A549 treated with Hydrocortisone at 1 μM for 4 hours (cell line): Measurements from ENCODE around the gene RXFP4. TPM values are rescaled to one million over a fixed set of nuclear protein-coding genes. Genes with fewer than 3 reads are reported as not detected.

Source experiments
- total RNA-seq: library from RNA; stranded (reverse); fragments of 200-300 nt; extraction: Qiagen RNA extraction; gene quantifications from 5 replicates; pipeline ENCODE4 v1.2.3, GENCODE V29; 2022

The RXFP4 gene
- total RNA-seq = not detected in 5 replicates

GRCh38 chr1:155940993-155941844, at the start of gene RXFP4:
Gene RXFP4 (plus strand): TSS chr1:155941638. CDS start chr1:155941710, 72 bp downstream.

GRCh38 chr1:155911156-155912055, 30.0 kb upstream of the RXFP4 start, which contains the start of gene RIT1:
Gene RIT1 (minus strand): TSS chr1:155911349. CDS start chr1:155910761, 588 bp downstream.

GRCh38 chr1:155934097-155934935, 7.1 kb upstream of the RXFP4 start, which contains the start of gene KHDC4:
Gene KHDC4 (minus strand): TSS chr1:155934413. CDS start chr1:155934373, 40 bp downstream.

GRCh38 chr1:155978325-155978972, 37.0 kb downstream of the RXFP4 start, which contains the start of gene ARHGEF2:
Gene ARHGEF2 (minus strand): TSS chr1:155978547. CDS start chr1:155978427, 120 bp downstream.

Other genes starting within 250 kb of the RXFP4 start
- 11.9 to 15.3 TPM (median 13.5 TPM) in 5 replicates for gene GON4L, start 84.4 kb upstream of the RXFP4 start, total RNA-seq
- gene SYT11, start 82.1 kb upstream of the RXFP4 start, total RNA-seq = 0.92 to 1.5 TPM (median 1.3 TPM) in 5 replicates
- 18.7 to 22.1 TPM (median 21.6 TPM) in 5 replicates for gene RIT1, start 30.3 kb upstream of the RXFP4 start, total RNA-seq
- gene KHDC4, start 7.2 kb upstream of the RXFP4 start, total RNA-seq = 20.0 to 23.2 TPM (median 22.2 TPM) in 5 replicates
- 27.6 to 42.5 TPM (median 34.0 TPM) in 5 replicates for gene ARHGEF2, start 36.9 kb downstream of the RXFP4 start, total RNA-seq
- gene SSR2, start 79.3 kb downstream of the RXFP4 start, total RNA-seq = 254 to 271 TPM (median 259 TPM) in 5 replicates
- 34.3 to 41.2 TPM (median 40.5 TPM) in 5 replicates for gene UBQLN4, start 112.2 kb downstream of the RXFP4 start, total RNA-seq
- 140 to 156 TPM (median 148 TPM) in 5 replicates for gene LAMTOR2, start 113.1 kb downstream of the RXFP4 start, total RNA-seq
- 0.17 to 0.28 TPM in 2 of 5 replicates, not detected in the others for gene RAB25, start 119.5 kb downstream of the RXFP4 start, total RNA-seq
- 1.2 to 2.4 TPM (median 2.2 TPM) in 5 replicates for gene MEX3A, start 140.8 kb downstream of the RXFP4 start, total RNA-seq
- 697 to 752 TPM (median 725 TPM) in 5 replicates for gene LMNA, start 173.1 kb downstream of the RXFP4 start, total RNA-seq
- 0.36 to 0.43 TPM (median 0.40 TPM) in 5 replicates for gene SEMA4A, start 211.9 kb downstream of the RXFP4 start, total RNA-seq